ENCODE measurements around the gene OPA1.
"Not testable (repeated sequence)": the region's sequence is repeated elsewhere in the genome, so short reads cannot be mapped to it uniquely, and the experiment has no call there.

The OPA1 gene

GRCh38 chr3:193590088-193590856 lies 2.7 kb upstream of the OPA1 start:
- peak; percentile 59 for DNase-seq (ENCODE audit: low read depth)

GRCh38 chr3:193593668-193594030 lies 641 bp downstream of the OPA1 start:
- DNase-seq (ENCODE audit: low read depth), result no peak

GRCh38 chr3:193594946-193595689 lies 2.1 kb downstream of the OPA1 start:
- DNase-seq (ENCODE audit: low read depth), result no peak

GRCh38 chr3:193595939-193596487 lies 3.0 kb downstream of the OPA1 start:
- no peak for DNase-seq (ENCODE audit: low read depth)

GRCh38 chr3:193598202-193598601 lies 5.2 kb downstream of the OPA1 start:
- no peak for DNase-seq (ENCODE audit: low read depth)

GRCh38 chr3:193599393-193599792 lies 6.4 kb downstream of the OPA1 start:
- DNase-seq (ENCODE audit: low read depth), result no peak

GRCh38 chr3:193605876-193606275 lies 12.9 kb downstream of the OPA1 start:
- DNase-seq (ENCODE audit: low read depth), result peak; percentile 22

GRCh38 chr3:193606892-193607291 lies 13.9 kb downstream of the OPA1 start:
- not testable (repeated sequence) for DNase-seq (ENCODE audit: low read depth)

GRCh38 chr3:193610516-193610915 lies 17.5 kb downstream of the OPA1 start:
- not testable (repeated sequence) for DNase-seq (ENCODE audit: low read depth)

- no peak for DNase-seq (ENCODE audit: low read depth)
These were observed 21.4 kb downstream of the OPA1 start for GRCh38 chr3:193614430-193614829.

GRCh38 chr3:193617628-193618027 lies 24.6 kb downstream of the OPA1 start:
- no peak for DNase-seq (ENCODE audit: low read depth)

GRCh38 chr3:193620057-193620456 lies 27.0 kb downstream of the OPA1 start:
- no peak for DNase-seq (ENCODE audit: low read depth)

- no peak for DNase-seq (ENCODE audit: low read depth)
These were observed 27.6 kb downstream of the OPA1 start for GRCh38 chr3:193620650-193621049.

- DNase-seq (ENCODE audit: low read depth), result no peak
These were observed 28.1 kb downstream of the OPA1 start for GRCh38 chr3:193621127-193621526.

GRCh38 chr3:193630005-193630404 lies 37.0 kb downstream of the OPA1 start:
- no peak for DNase-seq (ENCODE audit: low read depth)

GRCh38 chr3:193637831-193638230 lies 44.8 kb downstream of the OPA1 start:
- DNase-seq (ENCODE audit: low read depth), result no peak

GRCh38 chr3:193638833-193639232 lies 45.8 kb downstream of the OPA1 start:
- no peak for DNase-seq (ENCODE audit: low read depth)

- DNase-seq (ENCODE audit: low read depth), result no peak
These were observed 47.2 kb downstream of the OPA1 start for GRCh38 chr3:193640165-193640715.

GRCh38 chr3:193640728-193641439 lies 47.9 kb downstream of the OPA1 start:
- no peak for DNase-seq (ENCODE audit: low read depth)

GRCh38 chr3:193641440-193641775 lies 48.4 kb downstream of the OPA1 start:
- DNase-seq (ENCODE audit: low read depth), result no peak

GRCh38 chr3:193645806-193646205 lies 52.8 kb downstream of the OPA1 start:
- DNase-seq (ENCODE audit: low read depth), result no peak

GRCh38 chr3:193648542-193649076 lies 55.6 kb downstream of the OPA1 start:
- DNase-seq (ENCODE audit: low read depth), result no peak

Data from HS-27A (cell line).